ENCODE data around the gene SMIM28.
"Not testable (repeated sequence)": the region's sequence is repeated elsewhere in the genome, so short reads cannot be mapped to it uniquely, and the experiment has no call there.

Gene SMIM28

GRCh38 chr6:138410048-138410735 lies 32.5 kb downstream of the SMIM28 start:
- DNase-seq, result no peak

DNA sequence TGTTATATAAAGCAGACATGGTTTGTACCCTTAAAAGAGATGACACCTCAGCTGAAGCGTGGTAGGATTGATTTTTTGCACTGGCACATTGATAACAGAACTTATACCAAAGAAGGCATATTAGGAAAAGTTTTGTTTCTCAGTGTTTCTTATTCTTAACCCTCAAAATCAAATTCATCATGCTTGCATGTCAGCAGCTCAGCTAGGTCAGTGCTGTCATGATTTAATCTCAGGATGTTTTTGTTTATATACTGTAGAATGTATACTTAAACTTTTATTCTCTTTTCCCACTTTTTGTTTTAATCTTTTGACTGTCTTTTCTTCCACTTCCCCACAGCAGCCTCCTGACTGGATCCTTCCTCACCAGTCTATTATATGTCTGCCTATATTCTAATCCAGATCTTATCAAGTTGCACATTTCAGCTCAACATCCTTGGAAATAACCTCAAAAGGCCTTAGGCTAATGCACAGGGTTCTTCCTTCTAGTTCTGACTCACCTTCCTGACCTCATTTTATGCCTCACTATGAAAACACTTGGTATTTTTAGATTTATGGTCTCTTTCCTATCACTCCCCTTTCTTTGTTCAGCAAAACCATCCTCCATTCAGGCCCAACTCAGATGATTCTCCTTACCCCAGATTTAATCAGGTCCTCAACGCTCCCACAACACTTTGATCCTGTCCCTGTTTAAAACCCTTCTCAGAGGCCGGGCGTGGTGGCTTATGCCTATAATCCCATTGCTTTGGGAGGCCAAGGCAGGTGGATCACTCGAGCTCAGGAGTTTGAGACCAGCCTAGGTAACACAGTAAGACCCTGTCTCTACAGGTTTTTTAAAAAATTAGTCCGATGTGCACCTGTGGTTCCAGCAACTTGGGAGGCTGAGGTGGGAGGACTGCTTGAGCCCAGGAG lies 33.5 kb downstream of the SMIM28 start:
- DNase-seq, result no peak

GRCh38 chr6:138415125-138415524 lies 37.4 kb downstream of the SMIM28 start:
- no peak for DNase-seq

DNA sequence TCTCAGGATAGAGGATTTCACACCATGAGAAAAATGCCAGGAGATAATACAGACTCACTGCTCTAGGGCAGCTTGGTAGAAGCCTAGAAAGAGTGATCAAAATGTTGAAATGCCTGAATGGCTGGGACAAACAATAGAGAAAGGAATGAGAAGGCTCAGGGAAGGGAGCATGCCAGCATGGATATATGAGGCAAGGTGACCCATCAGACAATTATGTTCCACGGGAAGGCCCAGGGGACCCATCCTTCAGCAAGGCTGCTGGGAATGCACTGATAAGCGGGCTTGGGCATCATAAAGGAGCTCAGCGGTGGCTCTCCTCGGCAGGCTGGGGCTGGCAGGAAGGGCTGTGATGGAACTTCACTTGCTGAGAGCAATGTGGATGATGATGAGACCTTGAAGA lies 38.5 kb downstream of the SMIM28 start:
- DNase-seq, result no peak

DNA sequence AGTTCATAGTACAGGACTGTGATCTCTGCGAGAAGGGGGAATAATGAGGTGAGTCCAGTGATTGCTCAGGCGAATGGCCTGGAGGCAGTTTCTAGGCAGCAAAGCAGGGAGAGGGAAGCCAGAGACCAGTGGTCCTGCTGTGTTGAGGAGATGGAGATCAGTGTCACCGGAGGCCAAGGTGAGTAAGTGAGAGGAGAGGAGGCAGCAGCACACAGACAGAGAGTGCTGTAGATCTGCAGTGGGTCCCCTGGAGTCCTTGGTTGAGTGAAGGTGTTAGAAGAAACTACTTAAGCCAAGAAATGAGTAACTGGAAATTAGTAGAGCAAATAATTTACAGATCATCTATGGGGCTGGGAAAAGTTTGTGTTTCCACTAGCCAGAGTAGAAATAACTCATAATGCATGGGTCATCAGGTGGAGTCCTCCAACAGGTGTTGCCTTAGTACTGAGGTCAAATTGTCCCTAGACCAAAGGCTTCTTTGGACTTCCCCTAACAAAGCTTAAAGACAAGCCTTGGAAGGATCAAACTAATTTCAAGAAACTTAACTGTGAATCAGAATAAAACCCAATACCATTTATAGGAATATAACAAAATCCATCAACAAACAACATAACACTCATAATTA lies 39.9 kb downstream of the SMIM28 start:
- DNase-seq, result no peak

DNA sequence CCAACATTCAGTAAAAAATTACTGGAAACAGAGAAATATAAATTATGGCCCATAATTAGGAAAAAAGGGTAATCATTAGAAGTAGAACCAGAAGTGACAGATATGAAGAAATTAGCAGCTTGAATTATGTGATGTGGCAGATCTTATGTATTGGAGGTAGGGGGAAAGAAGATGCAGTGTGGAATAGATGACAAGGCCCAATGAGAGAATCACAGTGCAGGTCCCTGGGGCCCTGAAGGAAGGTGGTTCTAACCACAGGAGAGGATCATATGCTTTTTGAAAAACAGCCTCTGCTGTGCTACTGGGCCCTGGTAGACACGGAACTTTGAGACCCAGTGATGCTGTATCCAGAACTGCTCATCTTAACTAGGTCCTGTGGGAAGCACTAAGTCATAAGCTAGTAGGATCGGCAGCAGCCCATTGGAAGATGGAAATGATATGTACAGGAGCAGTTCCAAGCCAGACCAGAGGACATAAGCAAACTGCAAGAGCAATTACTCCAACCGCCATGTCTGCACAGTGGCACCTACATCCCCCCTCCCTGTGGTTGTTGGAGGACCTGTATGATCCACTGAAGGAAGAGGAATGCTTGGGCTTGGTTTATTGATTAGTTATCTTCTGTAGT lies 40.5 kb downstream of the SMIM28 start:
- no peak for DNase-seq

DNA sequence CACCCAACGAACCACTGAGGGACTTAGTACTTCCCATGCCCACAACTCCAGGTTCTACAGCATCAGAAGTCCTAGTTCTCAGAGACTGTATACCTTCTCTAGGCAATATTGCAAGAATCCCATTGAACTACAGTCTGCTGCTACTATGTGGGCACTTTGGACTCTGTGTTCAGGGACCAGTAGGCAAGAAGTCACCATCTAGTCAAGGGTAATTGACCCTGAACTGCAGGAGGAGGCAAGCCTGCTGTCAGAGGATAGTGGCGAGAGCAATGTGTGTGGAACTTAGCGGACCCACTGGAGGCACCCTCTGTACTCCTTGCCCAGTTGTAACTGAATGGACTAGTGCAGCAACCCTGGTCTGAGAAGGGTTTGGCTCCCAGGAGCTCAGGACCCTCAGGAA lies 42.1 kb downstream of the SMIM28 start:
- DNase-seq, result no peak

DNA sequence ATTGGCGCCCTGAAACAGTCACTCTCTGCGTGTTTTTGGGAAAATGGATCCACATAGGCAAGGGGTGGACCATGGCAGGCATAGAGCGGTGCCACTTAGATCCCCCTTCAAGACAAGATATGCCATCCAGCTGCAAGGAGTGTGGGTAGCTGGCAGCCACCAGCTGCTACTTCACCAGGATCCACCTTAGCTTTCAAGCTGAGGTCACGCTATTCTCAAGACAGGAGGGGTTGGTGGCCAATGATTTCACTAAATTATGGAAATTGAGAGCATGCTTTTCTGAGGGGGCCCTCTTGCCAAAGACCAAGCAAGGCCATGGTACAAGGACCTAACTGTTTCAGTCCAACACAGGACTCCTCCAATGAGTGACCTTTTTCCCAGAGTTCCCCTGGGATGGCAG lies 42.7 kb downstream of the SMIM28 start:
- DNase-seq, result no peak

- no peak for DNase-seq
Observed at GRCh38 chr6:138421089-138421488, 43.4 kb downstream of the SMIM28 start.

- no peak for DNase-seq
Observed at GRCh38 chr6:138421608-138422007, 43.9 kb downstream of the SMIM28 start.

DNA sequence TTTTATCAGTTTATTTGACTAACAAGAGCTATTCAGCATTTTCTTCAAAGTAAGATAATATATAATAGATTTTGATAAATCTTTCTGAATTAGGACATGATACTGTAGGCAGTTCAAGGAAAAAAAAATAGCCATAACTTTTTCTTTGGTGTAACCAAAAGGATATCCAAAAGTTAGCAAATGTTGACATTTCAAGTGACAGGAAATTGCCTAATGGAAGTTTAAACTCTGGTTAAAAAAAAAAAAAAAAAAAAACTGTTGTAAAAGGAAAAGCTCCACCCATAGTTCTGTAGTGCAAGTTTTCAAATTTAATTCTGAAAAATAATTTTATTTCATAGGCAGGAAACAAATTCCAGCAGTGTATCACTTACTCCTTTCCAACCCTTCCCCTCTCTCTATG lies 45.2 kb downstream of the SMIM28 start:
- no peak for DNase-seq

- no peak for DNase-seq
Observed at GRCh38 chr6:138424004-138424904, 46.5 kb downstream of the SMIM28 start.

DNA sequence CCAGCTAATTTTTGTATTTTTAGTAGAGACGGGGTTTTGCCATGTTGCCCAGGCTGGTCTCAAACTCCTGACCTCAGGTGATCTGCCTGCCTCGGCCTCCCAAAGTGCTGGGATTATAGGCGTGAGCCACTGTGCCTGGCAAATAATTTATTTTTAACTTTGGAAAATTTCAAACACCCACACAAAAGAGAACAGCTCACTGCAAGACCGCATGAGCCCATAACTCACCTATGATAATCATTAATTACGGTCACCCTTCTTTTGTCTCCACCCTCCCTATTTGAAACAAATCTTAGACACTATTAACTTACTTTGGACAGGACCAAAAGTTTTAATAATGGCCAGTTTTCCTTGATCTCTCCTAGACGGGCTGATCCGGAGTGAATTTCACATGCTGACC lies 47.6 kb downstream of the SMIM28 start:
- DNase-seq, result not testable (repeated sequence)

- no peak for DNase-seq
Observed at GRCh38 chr6:138426500-138427123, 48.9 kb downstream of the SMIM28 start.

GRCh38 chr6:138427701-138428100 lies 50.0 kb downstream of the SMIM28 start:
- no peak for DNase-seq

DNA sequence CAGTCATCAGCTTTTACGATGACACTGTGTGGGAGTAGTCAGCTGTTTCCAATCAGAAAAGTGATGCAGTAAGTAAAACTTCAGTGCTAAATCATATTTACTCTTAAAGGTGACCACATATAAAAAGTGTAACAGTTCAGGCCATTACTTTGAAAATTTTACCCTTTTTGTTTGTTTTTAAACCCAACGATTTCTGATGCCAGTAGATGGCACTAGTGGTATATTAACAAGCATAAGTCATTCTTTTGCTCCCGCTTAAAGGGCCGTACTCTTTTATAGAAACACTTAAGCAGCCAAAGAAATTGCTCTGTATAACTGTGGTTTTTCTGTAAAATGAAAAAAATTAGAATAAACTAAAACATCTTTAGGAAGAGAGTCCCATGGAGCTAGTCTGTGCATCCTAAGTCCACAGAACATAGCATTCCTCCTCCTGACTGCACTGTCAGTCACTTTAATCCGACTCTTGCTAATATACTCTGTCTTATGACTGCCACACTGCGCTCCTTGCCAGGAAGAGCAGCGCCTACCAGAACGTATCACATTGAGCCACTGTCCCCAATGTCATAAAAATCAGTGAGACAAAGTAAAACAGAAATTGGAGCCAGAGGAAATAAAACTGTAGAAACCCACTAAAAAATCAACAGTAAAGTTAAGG lies 51.4 kb downstream of the SMIM28 start:
- no peak for DNase-seq

- DNase-seq, result no peak
Observed at GRCh38 chr6:138429761-138430160, 52.1 kb downstream of the SMIM28 start.

GRCh38 chr6:138430361-138431145 lies 52.8 kb downstream of the SMIM28 start:
- DNase-seq, result no peak

GRCh38 chr6:138431256-138432062 lies 53.8 kb downstream of the SMIM28 start:
- DNase-seq, result no peak

DNA sequence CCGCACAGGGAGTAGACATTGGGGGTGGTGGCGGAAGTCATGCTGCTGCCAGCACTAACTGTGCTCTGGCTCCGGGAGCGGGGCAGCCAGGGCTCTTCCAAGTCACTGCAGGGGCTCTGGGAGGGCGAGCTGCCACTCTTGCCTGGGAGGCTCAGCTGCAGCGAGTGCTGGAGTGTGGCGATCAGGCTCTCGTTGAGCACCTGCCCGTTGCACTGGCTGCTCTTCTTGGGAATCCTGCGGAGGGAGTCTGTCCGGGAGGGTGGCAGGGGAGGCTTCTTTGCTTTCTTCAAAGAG lies 54.3 kb downstream of the SMIM28 start:
- no peak for DNase-seq
